ENCODE data around the gene WDSUB1. TPM values are rescaled to one million over a fixed set of nuclear protein-coding genes. Genes with fewer than 3 reads are reported as not detected.

The WDSUB1 gene
- total and polyA plus RNA-seq, 2 donors (not counting 3 experiments of a cell fraction or from before 2014, with no cell fraction given): 4.0 to 4.8 TPM

DNA sequence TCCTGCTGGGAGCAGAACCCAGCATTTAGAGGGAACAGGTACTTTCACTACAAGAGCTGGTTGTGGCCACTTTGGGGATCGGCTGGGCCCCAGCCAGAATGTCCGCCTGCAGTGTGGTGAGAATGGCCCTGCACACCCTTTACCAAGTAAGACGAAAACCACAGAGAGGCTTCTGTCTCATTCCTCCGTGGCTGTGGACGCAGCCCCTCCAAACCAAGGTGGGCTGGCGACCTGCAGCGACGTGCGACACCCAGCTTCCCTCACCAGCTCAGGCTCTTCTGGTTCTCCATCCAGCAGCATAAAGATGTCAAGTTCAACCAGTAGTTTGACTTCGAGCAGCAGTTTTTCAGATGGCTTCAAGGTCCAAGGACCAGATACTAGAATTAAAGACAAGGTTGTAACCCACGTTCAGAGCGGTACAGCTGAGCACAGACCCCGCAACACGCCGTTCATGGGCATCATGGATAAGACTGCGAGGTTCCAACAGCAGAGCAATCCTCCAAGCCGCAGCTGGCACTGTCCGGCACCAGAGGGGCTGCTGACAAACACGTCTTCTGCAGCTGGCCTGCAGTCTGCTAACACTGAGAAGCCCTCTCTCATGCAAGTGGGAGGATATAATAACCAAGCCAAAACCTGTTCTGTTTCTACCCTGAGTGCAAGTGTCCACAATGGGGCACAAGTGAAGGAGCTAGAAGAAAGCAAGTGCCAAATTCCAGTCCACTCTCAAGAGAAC, 56.2 kb downstream of the WDSUB1 start:
- ChIA-PET POLR2A (no interaction called here), CTCF (no interaction called here)
- H3K36me3 ChIP-seq (ENCODE audit: control insufficient read depth in 2 of 2, extremely low read depth in 1 of 2, insufficient read depth in 2 of 2, low read length in 2 of 2): peaks cover 31 to 34% of the 10 kb centered on the region in 2 experiments
- no peaks in the 10 kb centered on the region for H3K79me2 ChIP-seq (ENCODE audit: control insufficient read depth, insufficient read depth, low read length)
- H4K20me1 ChIP-seq (replicated peaks; ENCODE audit: control insufficient read depth, extremely low read depth, insufficient read depth, low read length): no peaks in the 10 kb centered on the region
- no peak overlapping the region for H3K27ac ChIP-seq (ENCODE audit: insufficient read depth, low read depth, low read length)
- TF ChIP-seq, protein P1, sequence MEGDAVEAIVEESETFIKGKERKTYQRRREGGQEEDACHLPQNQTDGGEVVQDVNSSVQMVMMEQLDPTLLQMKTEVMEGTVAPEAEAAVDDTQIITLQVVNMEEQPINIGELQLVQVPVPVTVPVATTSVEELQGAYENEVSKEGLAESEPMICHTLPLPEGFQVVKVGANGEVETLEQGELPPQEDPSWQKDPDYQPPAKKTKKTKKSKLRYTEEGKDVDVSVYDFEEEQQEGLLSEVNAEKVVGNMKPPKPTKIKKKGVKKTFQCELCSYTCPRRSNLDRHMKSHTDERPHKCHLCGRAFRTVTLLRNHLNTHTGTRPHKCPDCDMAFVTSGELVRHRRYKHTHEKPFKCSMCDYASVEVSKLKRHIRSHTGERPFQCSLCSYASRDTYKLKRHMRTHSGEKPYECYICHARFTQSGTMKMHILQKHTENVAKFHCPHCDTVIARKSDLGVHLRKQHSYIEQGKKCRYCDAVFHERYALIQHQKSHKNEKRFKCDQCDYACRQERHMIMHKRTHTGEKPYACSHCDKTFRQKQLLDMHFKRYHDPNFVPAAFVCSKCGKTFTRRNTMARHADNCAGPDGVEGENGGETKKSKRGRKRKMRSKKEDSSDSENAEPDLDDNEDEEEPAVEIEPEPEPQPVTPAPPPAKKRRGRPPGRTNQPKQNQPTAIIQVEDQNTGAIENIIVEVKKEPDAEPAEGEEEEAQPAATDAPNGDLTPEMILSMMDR (IDR thresholded peaks at IDR 0.05; ENCODE audit: extremely low read depth in 1 of 2, insufficient read depth in 1 of 2, low read depth in 1 of 2, low read length in 2 of 2): no peak
- TF ChIP-seq POLR2AphosphoS5 (IDR thresholded peaks at IDR 0.05; ENCODE audit: insufficient read depth, low read depth, low read length) (no peak), POLR2A (IDR thresholded peaks at IDR 0.05; ENCODE audit: low read depth, low read length) (no peak), JUN (IDR thresholded peaks at IDR 0.05; ENCODE audit: borderline replicate concordance, insufficient read depth, insufficient read length, low read depth) (no peak), GATA2 (IDR thresholded peaks at IDR 0.05; ENCODE audit: insufficient read depth, insufficient read length, low read depth, low read length) (no peak), MYC (IDR thresholded peaks at IDR 0.05; ENCODE audit: low read depth, low read length) (no peak)
- intact Hi-C loops (cut with micrococcal nuclease) (no loop called here), dilution Hi-C loops (cut with MboI; ENCODE audit: extremely low pct_ligation_motif_present, low sequenced_read_pairs) (no loop called here)
- H3K9me1 ChIP-seq (replicated peaks; ENCODE audit: control insufficient read depth, extremely low read depth, insufficient read depth, low read length): no peaks in the 10 kb centered on the region
- H3K4me2 ChIP-seq (ENCODE audit: insufficient read depth, low read length): no peak overlapping the region
- H3K9ac ChIP-seq (replicated peaks; ENCODE audit: extremely low read depth, insufficient read depth, low read length): no peak overlapping the region
- no peaks in the 10 kb centered on the region for H3K9me3 ChIP-seq (replicated peaks; ENCODE audit: control insufficient read depth, insufficient read depth, low read length)
- H3K4me3 ChIP-seq (replicated peaks in 1 of 3; ENCODE audit: insufficient read depth in 1 of 3, low read depth in 1 of 3, low read length in 3 of 3): no peak overlapping the region
- no peak for FAIRE-seq
- BruUV-seq (replicated peaks): no TSS peak
- DNase-seq (ENCODE audit: low read depth, low spot score): no peak
- no peaks in the 10 kb centered on the region for H3K27me3 ChIP-seq (ENCODE audit: control insufficient read depth in 2 of 2, insufficient read depth in 2 of 2, low read length in 2 of 2)
- H3K4me1 ChIP-seq (ENCODE audit: control insufficient read depth, extremely low read depth, insufficient read depth, low read length): peaks cover 15% of the 10 kb centered on the region
- no peak overlapping the region for H2AFZ ChIP-seq (ENCODE audit: low read depth, low read length)
